GM12878 (cell line): ENCODE results near the gene MUC5B. TPM values are rescaled to one million over a fixed set of nuclear protein-coding genes. Genes with fewer than 3 reads are reported as not detected.

ENCODE experiments used
- ATAC-seq: fragments of 200-7000 bp; cut with Tn5 transposase; 3 replicates; pipeline ENCODE4 v1.9.1; 2020; ENCODE audit warnings: mild to moderate bottlenecking, moderate library complexity
- BruUV-seq: library from RNA; stranded (reverse); fragments of 400-500 nt; replicated peaks from 2 replicates; lab custom pipeline; 2021; lab: Mats Ljungman, UMichigan
- CTCF ChIA-PET: fragments of 300-600 bp; sonication (Branson Sonifier 250); formaldehyde crosslinking; extraction: SDS; loops from one replicate; lab custom pipeline; 2021; ENCODE audit warnings: inconsistent platforms; lab: Yijun Ruan, JAX
- POLR2A ChIA-PET: fragments of 350-600 bp; formaldehyde crosslinking; extraction: SDS; loops from one replicate; lab custom pipeline; 2021; ENCODE audit warnings: inconsistent platforms; lab: Charles Lee
- RAD21 ChIA-PET: fragments of 300-600 bp; sonication (Branson Sonifier 250); formaldehyde crosslinking; loops from one replicate; lab custom pipeline; 2023; ENCODE audit warnings: antibody characterized with exemption; ENCODE audit not compliant: unreplicated experiment; lab: Charles Lee
- SMC1A ChIA-PET: fragments of 300-600 bp; sonication (Branson Sonifier 250); formaldehyde crosslinking; loops from one replicate; lab custom pipeline; 2023; ENCODE audit not compliant: unreplicated experiment, uncharacterized antibody; lab: Charles Lee
- DNase-seq: peaks from one replicate; pipeline ENCODE4 v3.0.0-alpha.2; 2011; ENCODE audit warnings: low read depth, low spot score
- FAIRE-seq: peaks from 3 replicates; lab custom pipeline; 2011; peaks lifted over from hg19 to GRCh38; lab: Jason Lieb, UNC
- H2AFZ ChIP-seq: 2 replicates; pipeline ENCODE4 v1.6.0; 2011; ENCODE audit warnings: low read depth, low read length, control low read depth; ENCODE audit not compliant: control insufficient read depth
- H3K27ac ChIP-seq: 2 replicates; pipeline ENCODE4 v1.5.1; 2011; ENCODE audit warnings: control low read depth; ENCODE audit not compliant: control insufficient read depth, insufficient read depth
- H3K27me3 ChIP-seq, 2 experiments: replicated peaks in 1 of 2; 2 replicates each; pipeline versions ENCODE4 v1.6.0 to v1.6.1; 2011; ENCODE audit warnings: low read length in 1 of 2; ENCODE audit not compliant: control insufficient read depth in 2 of 2, insufficient read depth in 2 of 2
- H3K36me3 ChIP-seq, 2 experiments: 2 replicates each; pipeline ENCODE4 v1.5.1; 2011; ENCODE audit warnings: low read length in 1 of 2; ENCODE audit not compliant: control insufficient read depth in 2 of 2, insufficient read depth in 2 of 2
- H3K4me1 ChIP-seq: 2 replicates; pipeline ENCODE4 v1.6.1; 2011; ENCODE audit warnings: mild to moderate bottlenecking, low read length, moderate library complexity, mixed read lengths; ENCODE audit not compliant: control insufficient read depth, insufficient read depth
- H3K4me2 ChIP-seq: 2 replicates; pipeline ENCODE4 v1.6.0; 2011; ENCODE audit warnings: control low read depth; ENCODE audit not compliant: control insufficient read depth, insufficient read depth
- H3K4me3 ChIP-seq: fragments of 200-600 bp; sonication (generic); 2 replicates; pipeline ENCODE4 v1.5.1; 2016
- H3K79me2 ChIP-seq: 2 replicates; pipeline ENCODE4 v1.6.0; 2011; ENCODE audit warnings: low read length; ENCODE audit not compliant: control insufficient read depth, insufficient read depth
- H3K9ac ChIP-seq: 2 replicates; pipeline ENCODE4 v1.8.0; 2011; ENCODE audit warnings: low read length, control low read depth, mixed read lengths; ENCODE audit not compliant: control insufficient read depth, insufficient read depth
- H3K9me3 ChIP-seq: replicated peaks from 3 replicates; pipeline ENCODE4 v1.5.1; 2011; ENCODE audit warnings: mild to moderate bottlenecking, low read length; ENCODE audit not compliant: control insufficient read depth, insufficient read depth
- H4K20me1 ChIP-seq: 2 replicates; pipeline ENCODE4 v1.6.0; 2011; ENCODE audit not compliant: control insufficient read depth, insufficient read depth
- ATF3 ChIP-seq: IDR thresholded peaks from 2 replicates; pipeline ENCODE4 v1.6.1; 2011; ENCODE audit warnings: low read depth, mild to moderate bottlenecking, low read length, moderate library complexity, borderline replicate concordance; ENCODE audit errors: extremely low read depth
- BHLHE40 ChIP-seq, 2 experiments: fragments of 450-650 bp in 1 of 2; IDR thresholded peaks; 2 replicates each; pipeline ENCODE4 v1.6.1; 2011 to 2017; ENCODE audit warnings: low read depth in 2 of 2, borderline replicate concordance in 1 of 2, improper control_type of control experiment in 1 of 2, low read length in 1 of 2, mild to moderate bottlenecking in 1 of 2
- CREB1 ChIP-seq: IDR thresholded peaks from 2 replicates; pipeline ENCODE4 v1.6.1; 2012; ENCODE audit warnings: low read depth, mild to moderate bottlenecking, inconsistent platforms
- E2F4 ChIP-seq: IDR thresholded peaks from 2 replicates; pipeline ENCODE4 v1.6.1; 2012; ENCODE audit warnings: low read depth, low read length, improper control_type of control experiment
- FOS ChIP-seq: IDR thresholded peaks from 3 replicates; pipeline ENCODE4 v1.6.1; 2011; ENCODE audit warnings: borderline replicate concordance; ENCODE audit not compliant: insufficient read length; ENCODE audit errors: extremely low read depth
- FOXK2 ChIP-seq: fragments of 450-650 bp; IDR thresholded peaks from 2 replicates; pipeline ENCODE4 v1.6.1; 2017; ENCODE audit warnings: mild to moderate bottlenecking, moderate library complexity
- KAT2A ChIP-seq: conservative IDR thresholded peaks from 2 replicates; pipeline ENCODE4 v1.6.1; 2011; ENCODE audit warnings: low read depth, low read length; ENCODE audit not compliant: control insufficient read depth
- KDM1A ChIP-seq: fragments of 200-600 bp; sonication (generic); IDR thresholded peaks from 2 replicates; pipeline ENCODE4 v1.6.1; 2016; ENCODE audit warnings: borderline replicate concordance
- NFIC ChIP-seq: IDR thresholded peaks from 2 replicates; pipeline ENCODE4 v1.6.1; 2012; ENCODE audit warnings: low read depth, mild to moderate bottlenecking, inconsistent platforms, low read length, moderate library complexity
- PRDM15 ChIP-seq: fragments of 450-650 bp; formaldehyde crosslinking; IDR thresholded peaks from 2 replicates; pipeline ENCODE4 v1.4.0; 2020; ENCODE audit warnings: mild to moderate bottlenecking, moderate library complexity
- SMAD5 ChIP-seq: IDR thresholded peaks from 2 replicates; pipeline ENCODE4 v1.6.1; 2016; ENCODE audit warnings: antibody characterized with exemption, low read depth
- YY1 ChIP-seq: IDR thresholded peaks from 2 replicates; pipeline ENCODE4 v1.6.1; 2011; ENCODE audit warnings: low read depth, mild to moderate bottlenecking, low read length
- ZNF207 ChIP-seq: fragments of 450-650 bp; IDR thresholded peaks from 2 replicates; pipeline ENCODE4 v1.6.1; 2014; ENCODE audit warnings: antibody characterized with exemption, mild to moderate bottlenecking, borderline replicate concordance
- ZZZ3 ChIP-seq: IDR thresholded peaks from 2 replicates; pipeline ENCODE4 v1.6.1; 2011; ENCODE audit warnings: low read depth; ENCODE audit not compliant: control insufficient read depth, insufficient read length
- WGBS: methylation state at CpG from one replicate; pipeline ENCODE4 v1.1.6; 2016; ENCODE audit warnings: low lambda C conversion rate; ENCODE audit not compliant: insufficient replicate concordance, insufficient coverage; ENCODE audit errors: missing lambda C conversion rate; 5-methylcytosine and 5-hydroxymethylcytosine counted together
- in situ Hi-C: fragments of 300-500 bp; cut with MboI; formaldehyde crosslinking; loops from 9 replicates; pipeline ENCODE4 v1.14.3; 2018; ENCODE audit warnings: mixed read lengths
- intact Hi-C: fragments of 100-400 bp; cut with micrococcal nuclease; formaldehyde crosslinking; loops from one replicate; pipeline ENCODE4 v1.14.2; 2022; ENCODE audit not compliant: unreplicated experiment
- polyA plus RNA-seq, 11 experiments: library from polyadenylated mRNA; depleted of rRNA in 4 of 11; unstranded in 6 of 11; stranded (reverse) in 5 of 11; fragments of >200 nt; fragmentation: Nextera tagmentation in 4 of 11; fragmentation: Illumina TruSeq in 1 of 11; extraction: Ambion mirVana in 4 of 11; extraction: Trizol in 1 of 11; gene quantifications; 1 replicate in 1 of 11; 2 replicates in 10 of 11; pipeline versions ENCODE4 v1.2.1 to v1.2.3, GENCODE V29; 2011 to 2016; ENCODE audit warnings: inconsistent platforms in 2 of 11, missing spikeins in 2 of 11, low read depth in 1 of 11
- total RNA-seq, 4 experiments: library from RNA; depleted of rRNA in 3 of 4; stranded (reverse); fragments of >200 nt in 3 of 4; fragmentation: Illumina TruSeq in 1 of 4; extraction: Trizol in 1 of 4; gene quantifications; 2 replicates each; pipeline versions ENCODE4 v1.2.1 to v1.2.3, GENCODE V29; 2013 to 2021

The MUC5B gene
- total and polyA plus RNA-seq, 10 of the 15 experiments (the other 5 are each of a cell fraction or from before 2014, with no cell fraction given): 1.5 TPM; not detected in 9

GRCh38 chr11:1193326-1194230 is 29.3 kb upstream of the MUC5B start:
- CTCF ChIA-PET: no interaction called here
- ATAC-seq: no peak
- no peaks in the 10 kb centered on the region for H3K4me1 ChIP-seq
- FAIRE-seq: no peak
- SMC1A ChIA-PET: no interaction called here
- DNase-seq: no peak
- H3K4me2 ChIP-seq: no peak overlapping the region
- no peaks in the 10 kb centered on the region; the same call in 1 of the 3 replicates for H3K9me3 ChIP-seq
- H2AFZ ChIP-seq: no peak overlapping the region
- H3K27me3 ChIP-seq: no peaks in the 10 kb centered on the region
- H3K4me3 ChIP-seq: no peak overlapping the region
- RAD21 ChIA-PET: no interaction called here
- no peak overlapping the region for H3K27ac ChIP-seq
- no TSS peak for BruUV-seq
- POLR2A ChIA-PET: no interaction called here
- 69% methylated on average over 38 of the region's 43 CpGs for WGBS
- H3K79me2 ChIP-seq: no peaks in the 10 kb centered on the region
- H4K20me1 ChIP-seq: no peaks in the 10 kb centered on the region
- in situ Hi-C loops: no loop called here
- intact Hi-C loops: no loop called here
- H3K9ac ChIP-seq: no peak overlapping the region
- H3K36me3 ChIP-seq: no peaks in the 10 kb centered on the region
- TF ChIP-seq E2F4 (no peak), KAT2A (no peak), SMAD5 (no peak), BHLHE40 (IDR thresholded peaks at IDR 0.05; ENCODE audit: borderline replicate concordance in 1 of 2, low read depth in 2 of 2, low read length in 1 of 2) (no peak), FOS (no peak), NFIC (no peak), ZZZ3 (no peak), YY1 (no peak), ZNF207 (no peak), ATF3 (no peak), PRDM15 (CRISPR knock-in tag) (no peak), KDM1A (no peak), CREB1 (no peak), FOXK2 (no peak)
